Measurements from ENCODE around the gene BCL2L13.

BCL2L13 gene

DNA sequence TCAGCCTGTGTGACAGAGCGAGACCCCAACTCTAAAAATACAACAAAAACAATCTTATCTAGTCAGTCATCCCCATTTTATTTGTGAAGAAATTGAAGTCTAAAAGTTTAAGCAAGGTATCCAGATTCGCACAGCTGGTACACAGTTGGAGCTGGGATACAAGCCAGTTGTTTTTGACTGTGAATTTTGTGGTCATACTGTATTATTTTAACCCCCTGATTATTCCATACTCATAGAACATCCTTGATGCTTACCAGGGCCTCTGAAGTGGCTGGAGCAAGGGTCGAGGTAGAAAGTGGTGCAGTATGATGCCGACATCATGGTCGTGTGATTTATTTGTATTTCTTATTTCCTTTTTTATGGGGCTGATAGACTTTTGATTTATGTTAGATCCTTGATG is 85.7 kb downstream of the BCL2L13 start:
- DNase-seq (ENCODE audit: low spot score): no peak
- in situ Hi-C loops (cut with MboI; ENCODE audit: low sequenced_read_pairs, unreplicated experiment): no loop called here
- no peak for TF ChIP-seq CTCF (IDR thresholded peaks at IDR 0.05; ENCODE audit: borderline replicate concordance, control extremely low read depth, extremely low read depth, insufficient read depth, missing control alignments)

DNA sequence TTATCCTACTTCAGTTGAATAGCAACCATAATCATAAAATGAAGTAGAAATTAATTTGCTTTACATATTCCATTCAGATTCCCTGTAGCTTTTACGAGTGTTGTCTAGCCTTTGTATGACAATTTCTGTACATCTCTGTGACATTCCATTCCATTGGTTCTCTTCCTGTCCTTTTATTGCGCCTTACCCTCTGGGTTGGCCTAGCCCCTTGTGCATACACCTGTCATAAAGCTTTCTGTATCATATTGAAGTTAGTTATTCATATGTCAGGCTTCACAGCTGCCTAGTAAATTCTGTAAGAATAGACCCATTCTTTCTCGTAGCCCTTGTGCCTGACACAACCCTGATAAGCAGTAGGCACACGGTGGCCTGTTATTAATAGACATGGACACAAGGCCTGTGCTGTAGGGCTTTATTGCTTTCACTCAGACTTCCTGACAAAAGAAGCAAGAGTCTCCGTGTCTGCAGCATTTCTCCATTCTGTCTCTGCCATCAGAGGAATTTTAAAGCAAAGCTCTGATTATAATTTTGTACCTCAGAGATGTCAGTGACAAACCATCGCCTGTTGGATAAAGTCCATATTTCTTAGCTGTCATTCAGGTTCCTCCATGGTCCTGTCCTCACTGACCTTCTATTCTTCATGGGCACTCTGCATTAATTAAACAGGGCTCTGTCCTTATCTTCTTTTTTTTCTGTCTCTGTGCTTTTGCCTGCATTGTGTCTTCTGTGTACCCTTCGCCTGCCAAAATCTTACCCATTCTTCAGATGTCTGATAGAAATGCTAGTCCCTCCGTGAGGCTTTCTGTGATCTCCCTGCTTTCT is 86.3 kb downstream of the BCL2L13 start:
- DNase-seq (ENCODE audit: low spot score): no peak
- in situ Hi-C loops (cut with MboI; ENCODE audit: low sequenced_read_pairs, unreplicated experiment): no loop called here
- no peak for TF ChIP-seq CTCF (IDR thresholded peaks at IDR 0.05; ENCODE audit: borderline replicate concordance, control extremely low read depth, extremely low read depth, insufficient read depth, missing control alignments)

DNA sequence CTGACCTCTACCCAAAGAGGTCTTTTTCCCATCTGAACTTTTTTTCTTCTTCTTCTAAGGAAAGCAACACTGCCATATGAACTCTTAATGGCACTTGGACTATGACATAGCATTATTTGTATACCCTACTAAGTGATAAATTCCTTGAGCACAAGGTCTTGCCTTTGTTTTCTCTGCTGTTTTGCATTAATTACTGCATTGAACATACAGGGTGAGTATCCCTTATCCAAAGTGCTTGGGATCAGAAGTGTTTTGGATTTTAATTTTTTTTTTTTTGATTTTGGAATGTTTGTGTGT is 86.9 kb downstream of the BCL2L13 start:
- DNase-seq (ENCODE audit: low spot score): no peak
- in situ Hi-C loops (cut with MboI; ENCODE audit: low sequenced_read_pairs, unreplicated experiment): no loop called here
- TF ChIP-seq CTCF (IDR thresholded peaks at IDR 0.05; ENCODE audit: borderline replicate concordance, control extremely low read depth, extremely low read depth, insufficient read depth, missing control alignments): no peak

DNA sequence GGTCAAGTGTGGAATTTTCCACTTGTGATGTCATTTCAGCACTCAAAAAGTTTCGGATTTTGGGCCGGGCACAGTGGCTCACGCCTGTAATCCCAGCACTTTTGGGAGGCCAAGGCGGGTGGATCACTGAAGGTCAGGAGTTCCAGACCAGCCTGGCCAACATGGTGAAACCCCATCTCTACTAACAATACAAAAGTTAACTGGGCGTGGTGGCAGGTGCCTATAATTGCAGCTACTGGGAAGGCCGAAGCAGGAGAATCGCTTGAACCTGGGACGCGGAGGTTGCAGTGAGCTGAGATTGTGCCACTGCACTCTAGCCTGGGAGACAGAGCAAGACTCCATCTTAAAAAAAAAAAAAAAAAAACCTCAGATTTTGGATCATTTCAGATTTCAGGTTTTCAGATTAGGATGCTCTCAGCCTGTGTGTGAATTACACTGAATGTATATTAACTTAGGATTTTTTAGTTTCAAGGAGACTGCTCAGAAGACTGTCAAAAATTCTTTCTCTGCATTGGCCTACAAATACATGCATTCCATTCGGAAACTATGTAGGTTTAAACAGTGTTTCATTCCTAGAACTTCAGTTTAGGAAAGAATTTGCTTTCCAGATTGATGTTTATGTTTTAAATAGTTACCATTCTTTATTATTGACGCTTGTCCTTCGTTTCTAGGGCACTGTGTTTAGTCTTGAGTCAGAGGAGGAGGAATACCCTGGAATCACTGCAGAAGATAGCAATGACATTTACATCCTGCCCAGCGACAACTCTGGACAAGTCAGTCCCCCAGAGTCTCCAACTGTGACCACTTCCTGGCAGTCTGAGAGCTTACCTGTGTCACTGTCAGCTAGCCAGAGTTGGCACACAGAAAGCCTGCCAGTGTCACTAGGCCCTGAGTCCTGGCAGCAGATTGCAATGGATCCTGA is 87.7 kb downstream of the BCL2L13 start:
- in situ Hi-C loops (cut with MboI; ENCODE audit: low sequenced_read_pairs, unreplicated experiment): no loop called here
- DNase-seq (ENCODE audit: low spot score): no peak
- no peak for TF ChIP-seq CTCF (IDR thresholded peaks at IDR 0.05; ENCODE audit: borderline replicate concordance, control extremely low read depth, extremely low read depth, insufficient read depth, missing control alignments)

GRCh38 chr22:17726928-17727897 is 88.7 kb downstream of the BCL2L13 start:
- no peak for DNase-seq (ENCODE audit: low spot score)
- in situ Hi-C loops (cut with MboI; ENCODE audit: low sequenced_read_pairs, unreplicated experiment): no loop called here
- no peak for TF ChIP-seq CTCF (IDR thresholded peaks at IDR 0.05; ENCODE audit: borderline replicate concordance, control extremely low read depth, extremely low read depth, insufficient read depth, missing control alignments)

DNA sequence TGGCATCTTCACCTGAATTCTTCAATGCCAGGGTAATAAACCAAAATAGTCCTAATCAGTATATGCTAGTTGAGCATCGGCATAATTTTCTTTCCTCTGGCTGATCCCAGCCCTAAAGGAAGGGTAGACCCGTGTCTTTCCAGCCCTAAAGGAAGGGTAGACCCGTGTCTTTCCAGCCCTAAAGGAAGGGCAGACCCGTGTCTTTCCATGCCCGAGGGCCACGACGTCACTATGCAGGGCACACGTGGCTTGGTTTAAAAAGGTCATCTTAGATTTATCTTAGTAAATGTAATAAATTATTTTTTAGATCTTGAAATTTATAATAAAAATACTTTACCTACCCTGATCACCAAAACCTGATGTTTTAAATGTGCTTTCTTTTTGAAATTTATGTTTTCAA is 90.2 kb downstream of the BCL2L13 start:
- no peak for TF ChIP-seq CTCF (IDR thresholded peaks at IDR 0.05; ENCODE audit: borderline replicate concordance, control extremely low read depth, extremely low read depth, insufficient read depth, missing control alignments)
- DNase-seq (ENCODE audit: low spot score): no peak
- in situ Hi-C loops (cut with MboI; ENCODE audit: low sequenced_read_pairs, unreplicated experiment): no loop called here
